Activated CD4-positive, alpha-beta T cell treated with anti-CD3 and anti-CD28 coated beads for 36 hours (primary cell): ENCODE measurements around the gene RBM43. TPM values are rescaled to one million over a fixed set of nuclear protein-coding genes. Genes with fewer than 3 reads are reported as not detected.
A peak's percentile ranks its signal among the peaks of the same experiment; 100 is the strongest.
"Not testable (repeated sequence)": the region's sequence is repeated elsewhere in the genome, so short reads cannot be mapped to it uniquely, and the experiment has no call there.

Experiments
- ATAC-seq: fragments of 200-7000 bp; cut with Tn5 transposase; one replicate; pipeline ENCODE4 v1.10.0; 2021; ENCODE audit warnings: mild to moderate bottlenecking, moderate library complexity
- CTCF ChIA-PET: fragments of 350-600 bp; sonication (Branson Sonifier 250); formaldehyde crosslinking; loops from one replicate; lab custom pipeline; 2021; ENCODE audit warnings: antibody characterized with exemption; lab: Charles Lee
- POLR2A ChIA-PET: fragments of 350-600 bp; sonication (Branson Sonifier 250); formaldehyde crosslinking; loops from one replicate; lab custom pipeline; 2021; ENCODE audit warnings: antibody characterized with exemption, inconsistent platforms; lab: Charles Lee
- DNase-seq: peaks from one replicate; pipeline ENCODE4 v3.0.0-alpha.2; 2020
- H3K27ac Mint-ChIP-seq: one replicate; pipeline ENCODE4 v1.8.0; 2021; ENCODE audit warnings: mixed read lengths
- H3K27me3 Mint-ChIP-seq: one replicate; pipeline ENCODE4 v1.8.0; 2021; ENCODE audit warnings: mixed read lengths
- H3K36me3 Mint-ChIP-seq: one replicate; pipeline ENCODE4 v1.8.0; 2021; ENCODE audit warnings: low read depth, mixed read lengths
- H3K4me1 Mint-ChIP-seq: one replicate; pipeline ENCODE4 v1.8.0; 2021; ENCODE audit warnings: mixed read lengths
- H3K4me3 Mint-ChIP-seq: one replicate; pipeline ENCODE4 v1.8.0; 2021; ENCODE audit warnings: mild to moderate bottlenecking, moderate library complexity, mixed read lengths
- H3K9me3 Mint-ChIP-seq: one replicate; pipeline ENCODE4 v1.8.0; 2021; ENCODE audit warnings: low read depth, mixed read lengths
- intact Hi-C, 2 experiments: fragments of 100-400 bp; cut with DNase I in 1 of 2; cut with micrococcal nuclease in 1 of 2; formaldehyde crosslinking; loops; one replicate each; pipeline versions ENCODE4 v1.14.2 to v1.15.1; 2022 to 2024; cut with DNase I, micrococcal nuclease
- total RNA-seq, 2 experiments: library from RNA; stranded (reverse); gene quantifications; one replicate each; pipeline ENCODE4 v1.2.3, GENCODE V29; 2021

RBM43 gene
- total RNA-seq, 2 experiments from 2014 or later = 5.7 to 5.8 TPM

GRCh38 chr2:151246152-151246551, 15.5 kb downstream of the RBM43 start:
- intact Hi-C loops = no loop called here
- Mint-ChIP-seq H3K4me3 (no peak overlapping the region), H3K9me3 (peaks cover 30% of the 10 kb centered on the region), H3K36me3 (peaks cover 36% of the 10 kb centered on the region), H3K27me3 (no peaks in the 10 kb centered on the region), H3K4me1 (no peaks in the 10 kb centered on the region), H3K27ac (no peak overlapping the region)
- ATAC-seq (no peak), DNase-seq (no peak)
- ChIA-PET POLR2A (no interaction called here), CTCF (interaction anchor here (2.9 kb wide), 1 partner anchor 7 kb away, joined by 10 read pairs; no protein-coding TSS in a partner anchor)

- no peak overlapping the region for H3K27ac Mint-ChIP-seq
- H3K9me3 Mint-ChIP-seq = peaks cover 17% of the 10 kb centered on the region
- CTCF ChIA-PET = interaction anchor here (0.6 kb wide), 1 partner anchor 37 kb away, joined by 3 read pairs; no protein-coding TSS in a partner anchor
- DNase-seq (no peak), ATAC-seq (no peak)
- intact Hi-C loops = no loop called here
- H3K36me3 Mint-ChIP-seq = peaks cover 15% of the 10 kb centered on the region
- no peaks in the 10 kb centered on the region for H3K27me3 Mint-ChIP-seq
- H3K4me3 Mint-ChIP-seq = no peak overlapping the region
- POLR2A ChIA-PET = no interaction called here
- peaks cover 2% of the 10 kb centered on the region for H3K4me1 Mint-ChIP-seq
Observed at GRCh38 chr2:151243468-151243867, 18.2 kb downstream of the RBM43 start.

GRCh38 chr2:151241224-151241623, 20.4 kb downstream of the RBM43 start:
- ChIA-PET POLR2A (no interaction called here), CTCF (interaction anchor here (1.2 kb wide), 1 partner anchor 10 kb away, joined by 3 read pairs; no protein-coding TSS in a partner anchor)
- ATAC-seq = no peak

GRCh38 chr2:151240433-151240832, 21.2 kb downstream of the RBM43 start:
- no peak overlapping the region for H3K4me3 Mint-ChIP-seq
- H3K4me1 Mint-ChIP-seq = peaks cover 5% of the 10 kb centered on the region
- H3K27ac Mint-ChIP-seq = no peak overlapping the region
- no peaks in the 10 kb centered on the region for H3K27me3 Mint-ChIP-seq
- ChIA-PET CTCF (interaction anchor here (1.4 to 2.5 kb wide), 4 partner anchors 15 to 1643 kb away, joined by 3 to 20 read pairs (median 10); no protein-coding TSS in a partner anchor), POLR2A (no interaction called here)
- no peak for ATAC-seq
- H3K9me3 Mint-ChIP-seq = peaks cover 6% of the 10 kb centered on the region
- DNase-seq = no peak
- peaks cover 4% of the 10 kb centered on the region for H3K36me3 Mint-ChIP-seq
- intact Hi-C loops = no loop called here

More at GRCh38 chr2:151241224-151241623, 20.4 kb downstream of the RBM43 start:
- peaks cover 5% of the 10 kb centered on the region for H3K4me1 Mint-ChIP-seq
- no peak for DNase-seq
- intact Hi-C loops = no loop called here
- no peak overlapping the region for H3K4me3 Mint-ChIP-seq
- no peaks in the 10 kb centered on the region for H3K27me3 Mint-ChIP-seq
- peaks cover 11% of the 10 kb centered on the region for H3K9me3 Mint-ChIP-seq
- H3K36me3 Mint-ChIP-seq = peaks cover 9% of the 10 kb centered on the region
- H3K27ac Mint-ChIP-seq = no peak overlapping the region

GRCh38 chr2:151239624-151240023, 22.0 kb downstream of the RBM43 start:
- Mint-ChIP-seq H3K4me3 (no peak overlapping the region), H3K4me1 (peaks cover 5% of the 10 kb centered on the region), H3K9me3 (no peaks in the 10 kb centered on the region), H3K27me3 (no peaks in the 10 kb centered on the region), H3K27ac (no peak overlapping the region), H3K36me3 (no peaks in the 10 kb centered on the region)
- intact Hi-C loops = loop anchor here in 1 of 2 experiments (1.0 kb wide), 1 partner anchor 1642 kb away; no protein-coding TSS in a partner anchor
- DNase-seq (no peak), ATAC-seq (no peak)
- CTCF ChIA-PET = interaction anchor here (0.6 to 2.5 kb wide), 23 partner anchors 8 to 1643 kb away, joined by 3 to 20 read pairs (median 4); no protein-coding TSS in a partner anchor
- POLR2A ChIA-PET = no interaction called here

- Mint-ChIP-seq H3K27ac (no peak overlapping the region), H3K36me3 (no peaks in the 10 kb centered on the region), H3K27me3 (no peaks in the 10 kb centered on the region), H3K9me3 (no peaks in the 10 kb centered on the region), H3K4me3 (no peak overlapping the region), H3K4me1 (peaks cover 5% of the 10 kb centered on the region)
- ChIA-PET POLR2A (no interaction called here), CTCF (interaction anchor here (0.6 to 2.5 kb wide), 33 partner anchors 9 to 1676 kb away, joined by 3 to 20 read pairs (median 3); no protein-coding TSS in a partner anchor)
- intact Hi-C loops = loop anchor here (1.0 kb wide), 1 partner anchor 1642 kb away; no protein-coding TSS in a partner anchor
- peak; percentile 58 for DNase-seq
- ATAC-seq = peak; percentile 74
Observed at GRCh38 chr2:151238527-151239487, 22.9 kb downstream of the RBM43 start.

GRCh38 chr2:151237422-151238025, 24.1 kb downstream of the RBM43 start:
- Mint-ChIP-seq H3K4me3 (no peak overlapping the region), H3K27me3 (no peaks in the 10 kb centered on the region), H3K9me3 (no peaks in the 10 kb centered on the region), H3K27ac (no peak overlapping the region), H3K4me1 (peaks cover 5% of the 10 kb centered on the region), H3K36me3 (no peaks in the 10 kb centered on the region)
- POLR2A ChIA-PET = no interaction called here
- ATAC-seq (peak; percentile 85), DNase-seq (peak; percentile 49)
- CTCF ChIA-PET = interaction anchor here (0.8 to 1.6 kb wide), 3 partner anchors 13 to 136 kb away, joined by 3 to 6 read pairs (median 3); no protein-coding TSS in a partner anchor
- intact Hi-C loops = loop anchor here in 1 of 2 experiments (1.0 kb wide), 1 partner anchor 1640 kb away; no protein-coding TSS in a partner anchor

GRCh38 chr2:151233760-151234159, 27.9 kb downstream of the RBM43 start:
- H3K4me3 Mint-ChIP-seq, H3K27ac Mint-ChIP-seq, ATAC-seq, intact Hi-C loops, DNase-seq, H3K36me3 Mint-ChIP-seq, H3K4me1 Mint-ChIP-seq, H3K27me3 Mint-ChIP-seq, H3K9me3 Mint-ChIP-seq, CTCF ChIA-PET: not testable (repeated sequence)
- POLR2A ChIA-PET = interaction anchor here (0.6 kb wide), 2 partner anchors 21 to 617 kb away, joined by 4 to 5 read pairs; no protein-coding TSS in a partner anchor

- H3K27me3 Mint-ChIP-seq, H3K4me3 Mint-ChIP-seq, H3K27ac Mint-ChIP-seq, CTCF ChIA-PET, H3K36me3 Mint-ChIP-seq, H3K4me1 Mint-ChIP-seq, DNase-seq, H3K9me3 Mint-ChIP-seq, intact Hi-C loops, POLR2A ChIA-PET, ATAC-seq: not testable (repeated sequence)
Observed at GRCh38 chr2:151233288-151233687, 28.4 kb downstream of the RBM43 start.

- ATAC-seq = no peak
- Mint-ChIP-seq H3K4me3 (no peak overlapping the region), H3K27ac (no peak overlapping the region), H3K4me1 (no peaks in the 10 kb centered on the region), H3K36me3 (no peaks in the 10 kb centered on the region), H3K27me3 (peaks cover 5% of the 10 kb centered on the region), H3K9me3 (no peaks in the 10 kb centered on the region)
- DNase-seq = no peak
- intact Hi-C loops = no loop called here
- CTCF ChIA-PET = no interaction called here
- POLR2A ChIA-PET = no interaction called here
Observed at GRCh38 chr2:151230627-151231140, 31.0 kb downstream of the RBM43 start.
